K562 (cell line): Measurements from ENCODE around the gene MATN1. TPM values are rescaled to one million over a fixed set of nuclear protein-coding genes. Genes with fewer than 3 reads are reported as not detected.

Experiments
- ATAC-seq: fragments of 200-7000 bp; cut with Tn5 transposase; 3 replicates; pipeline ENCODE4 v1.9.1; 2020; ENCODE audit warnings: moderate library complexity
- BruUV-seq: library from RNA; stranded (reverse); fragments of 400-500 nt; replicated peaks from 2 replicates; lab custom pipeline; 2021; lab: Mats Ljungman, UMichigan
- CTCF ChIA-PET: fragments of 300-600 bp; formaldehyde crosslinking; extraction: SDS; loops from one replicate; lab custom pipeline; 2021; ENCODE audit warnings: low intra/inter-chr PET ratio; lab: Yijun Ruan, JAX
- POLR2A ChIA-PET: fragments of 300-600, 350-650 bp; sonication (Branson Sonifier 250); formaldehyde crosslinking; extraction: SDS; loops from one replicate; lab custom pipeline; 2021; ENCODE audit warnings: antibody characterized with exemption, inconsistent platforms; lab: Yijun Ruan, JAX
- DNase-seq, 4 experiments: peaks; one replicate each; pipeline versions ENCODE4 v3.0.0 to v3.0.0-alpha.2; 2011 to 2018; ENCODE audit warnings: low spot score in 3 of 4, mixed read lengths in 3 of 4; ENCODE audit errors: extremely low read depth in 1 of 4
- FAIRE-seq: peaks from 2 replicates; lab custom pipeline; 2011; peaks lifted over from hg19 to GRCh38; lab: Jason Lieb, UNC
- H2AFZ ChIP-seq: 2 replicates; pipeline ENCODE4 v1.6.0; 2011; ENCODE audit warnings: low read depth, low read length, control low read depth, inconsistent platforms
- H3K27ac ChIP-seq: fragments of 200-600 bp; 3 replicates; pipeline ENCODE4 v1.8.0; 2011; ENCODE audit warnings: low read depth, mild to moderate bottlenecking, control low read depth, inconsistent platforms, low read length, moderate library complexity, mixed read lengths; ENCODE audit errors: extremely low read depth
- H3K27me3 ChIP-seq, 2 experiments: fragments of 300-600 bp in 1 of 2; 2 replicates in 1 of 2; 3 replicates in 1 of 2; pipeline versions ENCODE4 v1.6.0 to v1.8.0; 2011; ENCODE audit warnings: inconsistent platforms in 2 of 2, low read length in 2 of 2, mild to moderate bottlenecking in 1 of 2, mixed read lengths in 1 of 2, moderate library complexity in 1 of 2; ENCODE audit not compliant: control insufficient read depth in 2 of 2, insufficient read depth in 2 of 2
- H3K36me3 ChIP-seq: fragments of 300-600 bp; 3 replicates; pipeline ENCODE4 v1.8.0; 2011; ENCODE audit warnings: mild to moderate bottlenecking, low read length, inconsistent platforms; ENCODE audit not compliant: control insufficient read depth, insufficient read depth
- H3K4me1 ChIP-seq, 2 experiments: fragments of 200-600 bp in 1 of 2; replicated peaks in 1 of 2; 2 replicates in 1 of 2; 3 replicates in 1 of 2; pipeline versions ENCODE4 v1.5.1 to v1.8.0; 2011; ENCODE audit warnings: inconsistent platforms in 2 of 2, low read length in 2 of 2, mild to moderate bottlenecking in 1 of 2, mixed read lengths in 1 of 2, moderate library complexity in 1 of 2; ENCODE audit not compliant: control insufficient read depth in 2 of 2, insufficient read depth in 2 of 2
- H3K4me2 ChIP-seq: 2 replicates; pipeline ENCODE4 v1.6.1; 2011; ENCODE audit warnings: low read length, control low read depth, inconsistent platforms, mixed read lengths; ENCODE audit not compliant: insufficient read depth
- H3K4me3 ChIP-seq: fragments of 200-600 bp; sonication (generic), shearing (Covaris generic); 2 replicates; pipeline ENCODE4 v1.5.1; 2016; ENCODE audit warnings: control low read depth, inconsistent platforms
- H3K79me2 ChIP-seq: fragments of 200-600 bp; 3 replicates; pipeline ENCODE4 v1.8.0; 2011; ENCODE audit warnings: low read length, inconsistent platforms; ENCODE audit not compliant: control insufficient read depth, insufficient read depth
- H3K9ac ChIP-seq, 2 experiments: 2 replicates each; pipeline versions ENCODE4 v1.6.0 to v1.6.1; 2011; ENCODE audit warnings: low read depth in 2 of 2, low read length in 2 of 2, control low read depth in 1 of 2, inconsistent platforms in 1 of 2, mild to moderate bottlenecking in 1 of 2, mixed read lengths in 1 of 2; ENCODE audit not compliant: insufficient read depth in 1 of 2
- H3K9me1 ChIP-seq: one replicate; pipeline ENCODE4 v1.6.0; 2011; ENCODE audit warnings: inconsistent platforms, mild to moderate bottlenecking, low read length, moderate library complexity; ENCODE audit not compliant: control insufficient read depth, insufficient read depth
- H3K9me3 ChIP-seq: replicated peaks from 2 replicates; pipeline ENCODE4 v1.5.1; 2011; ENCODE audit warnings: low read depth, low read length, inconsistent platforms; ENCODE audit not compliant: control insufficient read depth, insufficient read depth
- H4K20me1 ChIP-seq: replicated peaks from 2 replicates; pipeline ENCODE4 v1.6.1; 2011; ENCODE audit warnings: low read length, inconsistent platforms, mixed read lengths; ENCODE audit not compliant: control insufficient read depth, insufficient read depth
- AFF4 ChIP-seq: sonication (generic); formaldehyde crosslinking; IDR thresholded peaks from 2 replicates; pipeline ENCODE4 v1.8.0; 2023; ENCODE audit warnings: mild to moderate bottlenecking, missing genetic modification reagents
- CBFB ChIP-seq: sonication (generic); formaldehyde crosslinking; IDR thresholded peaks from 2 replicates; pipeline ENCODE4 v1.4.0; 2020; ENCODE audit warnings: mild to moderate bottlenecking, missing genetic modification reagents
- CBX3 ChIP-seq, 2 experiments: IDR thresholded peaks; 1 replicate in 1 of 2; 2 replicates in 1 of 2; pipeline ENCODE4 v1.6.1; 2012; ENCODE audit warnings: inconsistent platforms in 2 of 2, low read length in 2 of 2, borderline replicate concordance in 1 of 2, control low read depth in 1 of 2
- HIVEP1 ChIP-seq: fragments of 250-450 bp; sonication (Bioruptor Pico); IDR thresholded peaks from 2 replicates; pipeline ENCODE4 v1.4.0; 2020; ENCODE audit warnings: mild to moderate bottlenecking
- L3MBTL2 ChIP-seq: fragments of 450-650 bp; IDR thresholded peaks from 2 replicates; pipeline ENCODE4 v1.6.1; 2016; ENCODE audit warnings: mild to moderate bottlenecking, moderate library complexity
- TRIM24 ChIP-seq, 2 experiments: fragments of 450-650 bp; IDR thresholded peaks; 2 replicates each; pipeline ENCODE4 v1.6.1; 2016
- ZBTB1 ChIP-seq: sonication (generic); formaldehyde crosslinking; IDR thresholded peaks from 2 replicates; pipeline ENCODE4 v1.8.1; 2023; ENCODE audit warnings: missing genetic modification reagents, low read depth, mild to moderate bottlenecking, borderline replicate concordance
- ZNF76 ChIP-seq: fragments of 250-450 bp; sonication (Bioruptor Pico); IDR thresholded peaks from 2 replicates; pipeline ENCODE4 v1.4.0; 2020; ENCODE audit warnings: mild to moderate bottlenecking, moderate library complexity, borderline replicate concordance
- WGBS: fragments of 100-300 bp; shearing (Covaris generic); methylation state at CpG from one replicate; pipeline ENCODE4 v1.1.6; 2016; ENCODE audit warnings: low coverage, mixed read lengths; ENCODE audit not compliant: insufficient coverage; ENCODE audit errors: missing lambda C conversion rate; 5-methylcytosine and 5-hydroxymethylcytosine counted together
- in situ Hi-C: fragments of 300-500 bp; cut with MboI; formaldehyde crosslinking; loops from 4 replicates; pipeline ENCODE4 v1.15.0; 2018; ENCODE audit warnings: inconsistent platforms, mixed read lengths
- intact Hi-C: fragments of 100-400 bp; cut with micrococcal nuclease; formaldehyde crosslinking; loops from 2 replicates; pipeline ENCODE4 v1.14.2; 2022
- polyA plus RNA-seq, 8 experiments: library from polyadenylated mRNA; depleted of rRNA in 4 of 8; stranded (reverse) in 5 of 8; unstranded in 3 of 8; fragments of >200 nt; fragmentation: Nextera tagmentation in 2 of 8; fragmentation: Illumina TruSeq in 1 of 8; extraction: Ambion mirVana in 2 of 8; extraction: Trizol in 1 of 8; gene quantifications; 2 replicates each; pipeline versions ENCODE4 v1.2.1 to v1.2.3, GENCODE V29; 2011 to 2014; ENCODE audit warnings: inconsistent platforms in 1 of 8, missing spikeins in 1 of 8
- total RNA-seq, 7 experiments: library from RNA; depleted of rRNA in 6 of 7; stranded (reverse); fragments of >200 nt in 6 of 7; fragmentation: Illumina TruSeq in 2 of 7; extraction: Trizol in 2 of 7; gene quantifications; 2 replicates each; pipeline versions ENCODE4 v1.2.1 to v1.2.3, GENCODE V29; 2011 to 2021; ENCODE audit warnings: low replicate concordance in 1 of 7

MATN1 gene
- total and polyA plus RNA-seq, 9 of the 15 experiments (the other 6 are each of a cell fraction or from before 2014, with no cell fraction given), result 0.10 to 2.3 (median 1.2) TPM

DNA sequence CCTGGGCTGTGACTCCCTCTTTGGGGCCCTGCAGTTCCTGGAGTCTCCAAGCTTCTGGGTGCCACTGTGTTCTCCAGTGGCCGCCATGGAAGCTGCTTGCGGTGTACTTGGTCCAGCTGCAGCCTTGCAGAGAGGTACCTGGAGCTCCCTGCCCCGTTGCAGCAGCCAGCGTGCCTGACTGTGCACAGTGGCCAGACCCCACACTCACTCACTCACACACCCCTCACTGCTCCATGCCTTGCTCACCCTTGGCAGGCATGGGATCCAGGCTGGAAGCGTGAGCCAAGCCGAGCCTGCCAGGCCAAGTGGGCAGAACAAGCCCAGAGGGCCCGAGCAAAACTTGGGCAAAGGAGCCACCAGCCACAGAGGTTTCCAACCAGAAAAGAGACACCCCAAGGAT is 43.0 kb downstream of the MATN1 start (continued):
- TF ChIP-seq AFF4 (CRISPR knock-in tag) (no peak), ZBTB1 (CRISPR knock-in tag) (no peak), TRIM24 (IDR thresholded peaks at IDR 0.05) (no peak), L3MBTL2 (no peak), ZNF76 (CRISPR knock-in tag) (no peak), CBFB (CRISPR knock-in tag) (no peak)

DNA sequence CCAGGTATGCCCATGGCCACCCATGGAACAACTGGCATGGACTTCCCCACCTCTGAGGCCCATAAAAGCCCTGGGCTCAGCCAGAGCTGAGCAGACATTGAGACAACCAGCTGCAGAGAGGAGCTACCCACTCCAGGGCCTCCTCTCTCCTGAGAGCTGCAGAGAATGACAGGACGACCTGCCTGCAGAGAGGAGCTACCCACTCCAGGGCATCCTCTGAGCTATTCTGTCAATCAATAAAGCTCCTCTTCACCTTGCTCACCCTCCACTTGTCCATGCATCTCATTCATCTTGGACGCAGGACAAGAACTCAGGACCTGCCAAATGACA is 43.4 kb downstream of the MATN1 start:
- Histone ChIP-seq H3K27me3 (peaks cover 8 to 16% of the 10 kb centered on the region in 2 experiments; a peak in 4 of 5 replicates), H3K9ac (no peak overlapping the region), H3K9me3 (no peaks in the 10 kb centered on the region), H3K4me3 (no peak overlapping the region), H3K4me1 (peaks cover 0 to under 1% of the 10 kb centered on the region in 2 experiments; a peak in 1 of 5 replicates), H3K4me2 (no peak overlapping the region), H3K27ac (no peak overlapping the region), H2AFZ (no peak overlapping the region), H3K36me3 (no peaks in the 10 kb centered on the region), H4K20me1 (no peaks in the 10 kb centered on the region), H3K9me1 (no peaks in the 10 kb centered on the region), H3K79me2 (no peaks in the 10 kb centered on the region)
- in situ Hi-C loops (no loop called here), intact Hi-C loops (no loop called here)
- ChIA-PET CTCF (no interaction called here), POLR2A (interaction anchor here (0.5 to 0.7 kb wide), 2 partner anchors 24 to 1047 kb away, joined by 3 read pairs; no protein-coding TSS in a partner anchor)
- no TSS peak for BruUV-seq
- FAIRE-seq (no peak), DNase-seq (no peak), ATAC-seq (no peak)
- TF ChIP-seq CBX3 (IDR thresholded peaks at IDR 0.05; ENCODE audit: borderline replicate concordance in 1 of 2, low read length in 2 of 2) (peak in 1 of 2 experiments; percentile 42; a peak in 1 of 3 replicates), HIVEP1 (CRISPR knock-in tag) (no peak)
- 0% methylated on average over 2 of the region's 2 CpGs for WGBS
